DND-41 (cell line): ENCODE measurements around the gene MECR.
A peak's percentile ranks its signal among the peaks of the same experiment; 100 is the strongest.

ENCODE experiments used
- ATAC-seq: fragments of 200-7000 bp; cut with Tn5 transposase; 3 replicates; pipeline ENCODE4 v1.9.1; 2021; ENCODE audit warnings: low read depth; ENCODE audit not compliant: insufficient read depth
- DNase-seq: peaks from one replicate; pipeline ENCODE4 v3.0.0-alpha.2; 2020
- H2AFZ ChIP-seq: 2 replicates; pipeline ENCODE4 v1.6.0; 2012; ENCODE audit warnings: low read depth, low read length
- H3K27ac ChIP-seq: 2 replicates; pipeline ENCODE4 v1.5.1; 2012; ENCODE audit warnings: low read length, inconsistent platforms
- H3K27me3 ChIP-seq: fragments of 200-600 bp; sonication (generic); 2 replicates; pipeline ENCODE4 v1.6.0; 2012; ENCODE audit warnings: low read length, mild to moderate bottlenecking, inconsistent platforms; ENCODE audit not compliant: insufficient read depth, poor library complexity
- H3K36me3 ChIP-seq: 2 replicates; pipeline ENCODE4 v1.5.1; 2012; ENCODE audit warnings: low read length, inconsistent platforms; ENCODE audit not compliant: insufficient read depth
- H3K4me1 ChIP-seq: 2 replicates; pipeline ENCODE4 v1.5.1; 2012; ENCODE audit warnings: mild to moderate bottlenecking, low read length; ENCODE audit not compliant: insufficient read depth
- H3K4me2 ChIP-seq: 2 replicates; pipeline ENCODE4 v1.6.0; 2012; ENCODE audit warnings: mild to moderate bottlenecking, moderate library complexity, low read length, inconsistent platforms; ENCODE audit not compliant: insufficient read depth
- H3K4me3 ChIP-seq, 2 experiments: fragments of 200-600 bp in 1 of 2; shearing (Covaris generic) in 1 of 2; 2 replicates each; pipeline ENCODE4 v1.5.1; 2012 to 2016; ENCODE audit warnings: inconsistent platforms in 2 of 2, low read length in 2 of 2, mild to moderate bottlenecking in 2 of 2, low read depth in 1 of 2, moderate library complexity in 1 of 2
- H3K79me2 ChIP-seq: 2 replicates; pipeline ENCODE4 v1.6.0; 2012; ENCODE audit warnings: low read length, inconsistent platforms; ENCODE audit not compliant: insufficient read depth
- H3K9ac ChIP-seq: 2 replicates; pipeline ENCODE4 v1.6.0; 2012; ENCODE audit warnings: low read depth, mild to moderate bottlenecking, inconsistent platforms, low read length, moderate library complexity
- H3K9me3 ChIP-seq: 2 replicates; pipeline ENCODE4 v1.5.1; 2012; ENCODE audit warnings: low read length, moderate library complexity, mild to moderate bottlenecking, inconsistent platforms; ENCODE audit not compliant: insufficient read depth, severe bottlenecking
- H4K20me1 ChIP-seq: 2 replicates; pipeline ENCODE4 v1.6.0; 2012; ENCODE audit warnings: low read length; ENCODE audit not compliant: insufficient read depth
- CTCF ChIP-seq: IDR thresholded peaks from 2 replicates; pipeline ENCODE4 v1.5.1; 2012; ENCODE audit warnings: borderline replicate concordance, low read length, moderate library complexity, mild to moderate bottlenecking; ENCODE audit not compliant: poor library complexity, severe bottlenecking; ENCODE audit errors: extremely low read depth
- EZH2 ChIP-seq: IDR thresholded peaks from 3 replicates; pipeline ENCODE4 v1.6.1; 2012; ENCODE audit warnings: borderline replicate concordance, low read depth, mild to moderate bottlenecking, moderate library complexity, low read length, inconsistent platforms; ENCODE audit not compliant: severe bottlenecking

The MECR gene

GRCh38 chr1:29208442-29208841 lies 22.3 kb downstream of the MECR start:
- no peak overlapping the region for H3K9ac ChIP-seq
- H3K9me3 ChIP-seq: no peaks in the 10 kb centered on the region
- ATAC-seq (no peak), DNase-seq (no peak)
- TF ChIP-seq EZH2 (no peak), CTCF (no peak)
- H3K36me3 ChIP-seq: peaks cover 53% of the 10 kb centered on the region
- H3K4me3 ChIP-seq: no peak overlapping the region
- H2AFZ ChIP-seq: no peak overlapping the region
- no peak overlapping the region for H3K4me2 ChIP-seq
- H3K27me3 ChIP-seq: no peaks in the 10 kb centered on the region
- H4K20me1 ChIP-seq: no peaks in the 10 kb centered on the region
- no peaks in the 10 kb centered on the region for H3K79me2 ChIP-seq
- no peaks in the 10 kb centered on the region for H3K4me1 ChIP-seq
- no peak overlapping the region for H3K27ac ChIP-seq

GRCh38 chr1:29202584-29203340 lies 28.0 kb downstream of the MECR start:
- no peak overlapping the region for H3K4me2 ChIP-seq
- DNase-seq: peak; percentile 82
- H2AFZ ChIP-seq: no peak overlapping the region
- H3K9ac ChIP-seq: no peak overlapping the region
- peak; percentile 95 for ATAC-seq
- TF ChIP-seq EZH2 (no peak), CTCF (peak; percentile 100)
- H4K20me1 ChIP-seq: peaks cover 3% of the 10 kb centered on the region; the same call in 1 of the 2 replicates
- no peaks in the 10 kb centered on the region for H3K79me2 ChIP-seq
- no peaks in the 10 kb centered on the region for H3K9me3 ChIP-seq
- peaks cover 59% of the 10 kb centered on the region for H3K36me3 ChIP-seq
- H3K4me1 ChIP-seq: no peaks in the 10 kb centered on the region
- no peak overlapping the region for H3K4me3 ChIP-seq
- no peak overlapping the region for H3K27ac ChIP-seq
- H3K27me3 ChIP-seq: no peaks in the 10 kb centered on the region

GRCh38 chr1:29202053-29202452 lies 28.7 kb downstream of the MECR start:
- ATAC-seq (no peak), DNase-seq (no peak)
- Histone ChIP-seq H3K4me1 (no peaks in the 10 kb centered on the region), H3K4me2 (no peak overlapping the region), H3K27ac (no peak overlapping the region), H3K36me3 (peaks cover 59% of the 10 kb centered on the region), H3K9me3 (no peaks in the 10 kb centered on the region), H3K9ac (no peak overlapping the region), H4K20me1 (peaks cover 3% of the 10 kb centered on the region; the same call in 1 of the 2 replicates), H3K79me2 (no peaks in the 10 kb centered on the region), H3K4me3 (no peak overlapping the region), H3K27me3 (no peaks in the 10 kb centered on the region), H2AFZ (no peak overlapping the region)
- no peak for TF ChIP-seq CTCF
- TF ChIP-seq EZH2: no peak
